GM19043 (cell line): ENCODE results near the gene APPBP2.
"Not testable (repeated sequence)": the region's sequence is repeated elsewhere in the genome, so short reads cannot be mapped to it uniquely, and the experiment has no call there.

Experiments used
- ATAC-seq: cut with Tn5 transposase; IDR thresholded peaks from one replicate; pipeline ENCODE4 v1.9.1; 2021; ENCODE audit warnings: low read depth; ENCODE audit not compliant: unreplicated experiment

The APPBP2 gene

DNA sequence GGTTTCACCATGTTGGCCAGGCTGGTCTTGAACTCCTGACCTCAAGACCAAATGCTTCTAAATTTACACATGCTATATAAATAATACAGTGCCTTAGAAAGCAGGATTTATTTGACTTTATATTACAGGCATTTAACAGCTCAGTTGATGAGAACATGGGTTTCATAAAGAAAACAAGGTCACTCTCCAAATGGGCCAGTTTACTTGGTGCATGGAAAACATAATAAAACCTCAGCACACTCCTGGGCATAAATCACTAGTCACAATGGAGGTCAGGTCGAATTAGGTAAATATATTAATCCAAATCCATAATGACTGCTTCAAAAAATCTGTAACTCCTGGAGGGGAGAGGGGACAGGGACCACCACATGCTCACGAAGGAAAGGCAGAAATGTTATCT is 24.5 kb downstream of the APPBP2 start:
- no peak for ATAC-seq

DNA sequence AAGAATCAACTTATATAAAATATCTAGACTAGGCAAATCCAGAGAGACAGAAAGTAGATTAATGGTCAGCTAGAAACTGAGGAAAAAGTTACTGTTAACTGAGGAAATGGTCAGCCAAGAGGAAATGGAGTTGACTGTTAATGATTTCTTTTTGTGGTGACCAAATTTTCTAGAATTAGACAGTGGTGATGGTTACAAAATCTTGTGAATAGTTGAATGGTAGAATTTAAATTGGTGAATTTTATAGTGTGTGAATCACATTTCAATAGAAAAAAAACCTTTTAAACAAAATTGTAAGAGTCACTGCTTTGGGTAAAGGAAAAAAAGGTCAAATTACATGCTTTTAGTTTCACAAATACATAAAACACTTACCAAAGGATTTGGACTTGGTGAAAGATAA is 30.0 kb downstream of the APPBP2 start:
- no peak for ATAC-seq

- ATAC-seq: no peak
Measured at GRCh38 chr17:60495260-60495659, 30.8 kb downstream of the APPBP2 start.

DNA sequence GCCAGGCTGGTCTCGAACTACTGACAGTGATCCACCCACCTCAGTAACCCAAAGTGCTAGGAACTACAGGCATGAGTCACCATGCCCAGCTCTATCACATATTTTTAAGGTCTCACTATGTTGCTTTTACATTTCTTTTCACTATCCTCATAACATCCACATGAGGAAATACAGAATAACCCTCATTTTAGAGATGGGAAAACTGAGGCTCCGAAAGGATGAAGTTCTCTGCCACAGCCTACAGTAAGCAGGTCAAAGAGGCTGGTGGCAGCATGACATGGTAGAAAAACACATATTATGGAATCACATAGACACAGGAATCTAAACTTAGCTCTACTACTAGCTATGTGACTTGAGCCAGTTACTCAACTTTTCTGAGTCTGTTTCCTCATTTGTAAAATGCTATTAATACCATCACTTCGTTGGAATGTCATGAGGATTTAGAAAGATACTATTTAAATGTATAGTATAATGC is 32.2 kb downstream of the APPBP2 start:
- ATAC-seq: no peak

- no peak for ATAC-seq
Measured at GRCh38 chr17:60491771-60492170, 34.3 kb downstream of the APPBP2 start.

GRCh38 chr17:60490594-60490993 is 35.4 kb downstream of the APPBP2 start:
- not testable (repeated sequence) for ATAC-seq

DNA sequence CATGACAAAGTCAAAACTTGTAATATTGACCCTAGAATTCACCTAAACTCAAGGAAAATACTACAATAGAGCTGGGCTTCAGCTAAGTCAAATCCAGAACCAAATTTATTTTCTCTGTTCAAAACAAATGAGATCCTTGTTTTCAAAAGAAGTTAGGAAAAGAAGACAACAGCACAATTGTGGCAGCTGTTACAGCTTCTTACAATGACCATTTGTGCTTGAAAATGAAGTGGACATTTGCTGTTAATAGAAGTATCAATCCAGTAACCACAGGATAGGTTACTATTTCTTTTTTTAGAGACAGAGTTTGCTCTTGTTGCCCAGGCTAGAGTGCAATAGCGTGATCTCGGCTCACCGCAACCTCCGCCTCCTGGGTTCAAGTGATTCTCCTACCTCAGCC is 44.4 kb downstream of the APPBP2 start:
- no peak for ATAC-seq

DNA sequence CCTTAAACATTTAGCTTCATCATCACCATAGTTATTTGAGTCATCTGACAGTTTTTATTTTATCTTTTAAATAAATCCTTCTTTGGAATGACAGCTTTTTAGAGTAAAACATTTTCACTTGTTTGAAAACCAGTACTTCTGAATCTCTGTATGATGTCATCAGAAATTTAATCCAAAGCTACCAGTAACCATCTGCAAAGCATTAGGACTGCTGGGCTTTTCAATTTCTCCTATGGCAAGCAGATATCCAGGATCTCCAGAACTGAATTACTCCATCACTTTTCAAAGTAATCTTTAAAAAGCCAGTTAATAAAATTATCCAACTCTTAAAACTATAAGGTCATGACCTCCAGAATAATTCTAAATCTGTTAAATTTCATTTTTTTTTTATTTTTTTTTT is 52.3 kb downstream of the APPBP2 start:
- ATAC-seq: no peak

GRCh38 chr17:60472449-60472848 is 53.6 kb downstream of the APPBP2 start:
- no peak for ATAC-seq

DNA sequence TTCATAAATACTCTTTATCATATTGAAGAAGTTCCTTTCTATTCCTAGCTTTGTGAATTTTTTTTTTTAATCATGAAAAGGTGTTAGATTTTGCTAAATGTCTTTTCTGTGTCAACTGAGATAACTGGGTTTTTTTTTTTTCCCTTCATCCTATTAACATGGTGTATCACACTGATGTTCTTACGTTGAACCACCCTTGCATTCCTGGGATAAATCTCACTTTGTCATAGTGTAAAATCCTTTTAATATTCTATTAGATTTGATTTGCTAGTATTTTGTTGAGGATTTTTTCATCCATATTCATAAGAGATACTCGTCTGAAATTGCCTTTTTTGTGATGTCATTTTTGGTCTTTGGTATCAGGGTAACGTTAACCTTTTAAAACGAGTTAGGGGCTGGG is 54.6 kb downstream of the APPBP2 start:
- ATAC-seq: no peak

GRCh38 chr17:60468371-60468770 is 57.7 kb downstream of the APPBP2 start:
- no peak for ATAC-seq

DNA sequence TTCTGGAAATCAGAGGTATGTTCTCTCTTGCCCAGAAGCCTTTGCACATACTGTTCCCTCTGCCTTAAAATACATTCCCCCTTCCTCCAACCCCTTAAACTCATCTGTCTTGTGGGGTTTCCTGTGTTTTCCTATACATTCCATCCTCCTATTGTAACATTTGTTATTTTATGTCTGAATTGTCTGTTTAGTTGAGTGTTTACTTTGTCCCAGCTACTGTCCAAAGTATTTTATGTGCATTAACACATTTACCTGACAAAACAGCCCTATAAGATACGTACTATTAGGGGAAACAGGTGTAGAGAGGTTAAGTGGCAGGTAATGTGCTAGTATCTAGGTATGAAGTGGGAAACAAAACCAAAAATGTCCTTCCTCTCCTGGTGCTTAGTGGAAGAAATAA is 61.7 kb downstream of the APPBP2 start:
- ATAC-seq: no peak

DNA sequence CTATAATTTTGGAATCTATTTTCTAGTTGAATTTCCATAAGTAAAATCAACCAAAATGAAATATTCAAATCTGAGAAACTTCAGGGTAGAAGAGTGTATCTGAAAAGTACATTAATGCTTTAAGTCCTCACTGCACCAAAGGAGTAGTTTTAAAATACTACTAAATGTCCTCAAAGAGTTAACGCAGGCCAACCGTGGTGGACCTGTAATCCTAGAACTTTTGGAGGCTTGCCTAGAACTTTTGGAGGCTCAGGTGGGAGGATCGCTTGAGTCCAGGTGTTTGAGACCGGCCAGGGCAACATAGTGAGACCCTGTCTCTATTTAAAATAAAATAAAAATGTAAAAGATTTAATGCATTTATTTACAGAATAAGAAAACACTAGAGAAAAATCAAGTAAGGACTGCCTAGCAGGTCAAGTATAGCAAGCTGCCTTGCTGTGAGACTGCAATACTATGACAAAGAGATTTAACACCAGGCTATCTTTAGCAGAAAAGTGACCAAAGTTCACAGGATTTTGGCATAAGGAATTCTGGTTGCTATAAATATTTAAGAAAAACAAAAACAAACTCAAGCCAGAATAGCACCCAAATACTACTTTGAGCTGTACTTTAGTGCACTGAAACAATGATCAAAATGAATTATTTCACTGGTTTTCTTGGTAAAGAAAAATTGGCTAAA is 62.7 kb downstream of the APPBP2 start:
- ATAC-seq: no peak

DNA sequence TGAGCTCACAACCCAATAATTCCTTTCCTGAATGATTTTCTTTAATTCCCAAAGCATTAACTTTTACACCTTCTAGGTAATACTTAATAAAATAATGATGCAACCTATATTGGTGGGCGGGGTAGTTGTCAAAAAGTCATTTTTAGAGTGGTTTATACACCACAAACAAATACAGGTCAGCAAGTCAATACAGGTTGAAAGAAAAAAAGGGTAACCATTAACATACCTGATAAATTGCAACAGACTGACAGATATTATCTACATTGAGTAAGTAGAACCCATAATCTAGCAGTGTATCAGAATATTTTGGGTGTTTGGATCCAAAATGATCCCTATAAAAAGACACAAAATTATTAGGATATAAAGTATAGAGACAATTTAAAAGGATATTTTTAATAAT is 64.5 kb downstream of the APPBP2 start:
- no peak for ATAC-seq

DNA sequence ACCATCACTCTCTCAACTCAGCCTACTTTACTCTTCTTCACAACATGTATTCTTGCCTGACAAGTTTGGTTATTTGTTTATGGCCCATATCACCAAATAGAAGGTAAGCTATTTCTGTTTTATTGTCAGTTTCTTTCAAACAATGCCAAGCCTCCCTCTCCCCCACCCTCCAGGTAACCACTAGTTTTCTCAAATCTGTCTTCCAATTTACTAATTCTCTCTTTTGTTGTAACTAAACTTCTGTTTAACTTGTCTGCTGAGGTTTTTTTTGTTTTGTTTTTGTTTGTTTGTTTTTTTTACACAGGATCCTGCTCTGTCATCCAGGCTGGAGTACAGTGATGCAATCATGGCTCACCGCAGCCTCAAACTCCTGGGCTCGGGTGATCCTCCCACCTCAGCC is 68.9 kb downstream of the APPBP2 start:
- ATAC-seq: no peak

DNA sequence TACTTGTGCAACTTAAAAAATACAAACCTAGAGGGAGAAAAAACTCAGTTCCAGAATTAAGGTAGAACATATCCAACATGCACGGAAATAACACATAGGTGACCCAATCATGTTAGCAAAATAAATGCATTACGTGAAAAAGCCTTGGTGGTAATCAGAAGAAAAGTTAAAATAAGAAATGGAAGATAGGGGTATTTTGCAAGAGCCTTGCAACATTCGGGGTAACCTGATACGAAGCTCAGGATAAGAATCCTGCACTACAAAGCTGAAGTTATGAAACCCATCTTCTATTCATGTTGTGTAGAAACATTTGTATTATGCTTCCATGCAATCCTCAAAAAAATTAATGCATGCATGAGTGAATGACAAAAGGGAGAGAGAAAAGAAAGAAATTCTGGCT is 70.7 kb downstream of the APPBP2 start:
- no peak for ATAC-seq

DNA sequence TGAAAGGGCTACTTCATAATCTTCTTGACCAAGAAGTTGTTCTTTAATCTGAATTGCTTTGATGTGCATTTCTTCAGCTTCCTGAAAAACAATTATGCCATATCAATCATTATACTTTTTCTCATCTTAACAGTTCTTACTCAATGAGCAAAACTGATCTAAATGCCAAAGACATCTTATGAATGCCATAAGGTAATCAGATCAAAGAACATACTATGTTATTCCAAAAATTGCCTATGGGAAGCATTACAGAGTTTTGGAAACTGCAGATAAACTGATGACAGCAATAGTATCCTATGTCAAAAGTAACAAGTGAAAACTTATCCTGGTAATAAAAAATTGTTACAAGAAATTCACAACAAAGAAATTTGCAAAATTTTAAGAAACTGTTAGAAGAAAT is 74.1 kb downstream of the APPBP2 start:
- no peak for ATAC-seq

DNA sequence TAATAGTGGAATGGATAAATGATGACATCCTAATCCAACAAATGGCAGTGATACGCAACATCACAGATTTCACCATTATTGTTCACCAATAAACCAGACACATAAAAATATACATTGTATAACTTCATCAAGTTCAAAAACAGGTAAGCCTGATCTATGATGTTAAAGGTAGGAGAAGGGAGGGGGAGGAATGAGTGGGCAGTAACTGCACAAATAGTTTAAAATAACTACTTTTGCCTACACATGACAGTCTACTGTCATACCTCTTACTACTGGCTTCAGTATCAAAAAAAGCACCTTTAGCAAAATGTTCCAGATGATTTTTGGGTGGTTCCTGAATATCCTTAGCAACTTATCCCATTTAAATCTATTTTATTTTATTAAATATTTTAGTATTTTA is 75.0 kb downstream of the APPBP2 start:
- no peak for ATAC-seq

- ATAC-seq: no peak
Measured at GRCh38 chr17:60447375-60447774, 78.7 kb downstream of the APPBP2 start.

DNA sequence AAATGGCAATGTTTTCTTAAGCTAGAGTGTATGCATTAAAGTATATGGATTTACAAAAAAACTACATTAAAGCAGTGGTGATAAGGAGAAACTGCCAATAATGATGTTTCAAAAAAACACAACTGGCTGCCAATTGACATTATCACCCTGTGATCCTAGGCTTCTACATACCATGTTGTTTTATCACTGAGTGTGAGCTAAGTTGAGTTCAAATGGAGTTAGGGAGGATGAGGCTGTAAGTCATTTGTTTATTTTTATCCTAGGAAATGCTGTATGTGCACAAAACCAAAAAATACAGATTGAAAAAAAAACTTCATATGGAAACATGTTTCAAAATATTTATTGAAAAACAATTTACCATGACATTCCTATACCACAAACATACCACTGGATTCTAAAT is 80.9 kb downstream of the APPBP2 start:
- no peak for ATAC-seq

DNA sequence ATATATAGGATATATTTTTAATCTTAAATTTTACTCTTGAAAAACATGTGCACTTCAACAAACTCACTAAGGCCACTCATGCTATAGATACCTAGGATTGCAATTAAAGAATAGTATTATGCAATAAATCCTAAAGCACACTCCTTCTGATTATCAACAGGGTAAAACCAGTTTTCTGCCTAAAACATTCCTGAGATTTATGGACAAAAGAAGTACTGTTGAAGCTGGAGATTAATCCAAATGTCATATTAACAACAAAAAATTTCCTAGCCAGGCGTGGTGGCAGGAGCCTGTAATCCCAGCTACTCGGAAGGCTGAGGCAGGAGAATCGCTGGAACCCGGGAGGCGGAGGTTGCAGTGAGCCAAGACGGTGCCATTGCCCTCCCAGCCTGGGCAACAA is 82.3 kb downstream of the APPBP2 start:
- no peak for ATAC-seq

DNA sequence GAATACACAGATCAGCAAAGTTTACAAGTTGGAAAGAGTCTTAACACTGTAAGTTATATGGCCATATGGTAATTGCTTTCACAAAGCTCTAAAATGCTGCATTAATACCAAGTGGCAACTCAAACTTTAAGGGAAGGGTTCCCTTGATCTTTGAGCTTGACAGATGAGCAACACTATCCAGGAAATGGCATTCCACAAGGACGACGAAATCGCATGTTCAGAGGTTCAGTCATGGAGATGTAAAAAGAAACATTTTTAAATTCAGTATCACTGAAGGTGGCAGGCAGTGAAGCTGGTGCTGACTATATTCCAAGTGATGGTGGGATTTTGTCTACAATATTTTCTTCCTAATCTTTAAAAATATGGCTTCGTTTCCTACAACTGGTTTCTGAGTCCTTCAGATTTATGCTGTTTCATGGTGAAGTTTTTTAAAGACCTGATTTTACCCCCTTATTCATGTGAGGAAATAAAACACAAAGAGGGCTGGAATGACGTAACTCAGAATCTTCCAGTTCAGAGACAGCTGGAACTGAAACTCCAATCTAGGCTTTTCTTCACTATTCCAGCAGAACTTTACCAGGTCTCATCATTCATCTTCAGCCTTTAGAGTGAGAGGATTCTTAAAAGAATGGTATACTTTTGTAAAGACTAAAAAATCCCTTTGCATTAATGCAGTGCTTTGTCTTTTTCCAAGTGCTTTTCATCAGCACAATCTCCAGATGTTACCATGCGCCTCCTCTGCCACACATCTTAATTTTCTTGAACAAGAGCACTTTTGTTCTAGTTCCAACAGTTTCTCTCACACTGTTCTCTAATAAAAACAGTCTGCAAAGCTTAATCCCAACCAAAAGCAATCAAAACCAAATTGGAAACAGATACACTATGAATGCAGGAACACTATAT is 83.5 kb downstream of the APPBP2 start:
- ATAC-seq: no peak
